NT2/D1 (cell line): ENCODE measurements around the gene C9orf43.

ENCODE experiments used
- SUZ12 ChIP-seq: IDR thresholded peaks from 2 replicates; pipeline ENCODE4 v1.6.1; 2011; ENCODE audit not compliant: insufficient read length, insufficient read depth; ENCODE audit errors: extremely low read depth
- YY1 ChIP-seq: IDR thresholded peaks from 2 replicates; pipeline ENCODE4 v1.6.1; 2011; ENCODE audit not compliant: insufficient read length, insufficient read depth
- ZNF274 ChIP-seq: IDR thresholded peaks from 2 replicates; pipeline ENCODE4 v1.6.1; 2011; ENCODE audit warnings: mild to moderate bottlenecking, low read depth, low read length

GRCh38 chr9:113368348-113368981 is 42.1 kb upstream of the C9orf43 start:
- TF ChIP-seq YY1 (no peak), ZNF274 (no peak), SUZ12 (no peak)
